Measurements from ENCODE around the gene PTMA.
A peak's percentile ranks its signal among the peaks of the same experiment; 100 is the strongest.
"Not testable (repeated sequence)": the region's sequence is repeated elsewhere in the genome, so short reads cannot be mapped to it uniquely, and the experiment has no call there.

The PTMA gene

DNA sequence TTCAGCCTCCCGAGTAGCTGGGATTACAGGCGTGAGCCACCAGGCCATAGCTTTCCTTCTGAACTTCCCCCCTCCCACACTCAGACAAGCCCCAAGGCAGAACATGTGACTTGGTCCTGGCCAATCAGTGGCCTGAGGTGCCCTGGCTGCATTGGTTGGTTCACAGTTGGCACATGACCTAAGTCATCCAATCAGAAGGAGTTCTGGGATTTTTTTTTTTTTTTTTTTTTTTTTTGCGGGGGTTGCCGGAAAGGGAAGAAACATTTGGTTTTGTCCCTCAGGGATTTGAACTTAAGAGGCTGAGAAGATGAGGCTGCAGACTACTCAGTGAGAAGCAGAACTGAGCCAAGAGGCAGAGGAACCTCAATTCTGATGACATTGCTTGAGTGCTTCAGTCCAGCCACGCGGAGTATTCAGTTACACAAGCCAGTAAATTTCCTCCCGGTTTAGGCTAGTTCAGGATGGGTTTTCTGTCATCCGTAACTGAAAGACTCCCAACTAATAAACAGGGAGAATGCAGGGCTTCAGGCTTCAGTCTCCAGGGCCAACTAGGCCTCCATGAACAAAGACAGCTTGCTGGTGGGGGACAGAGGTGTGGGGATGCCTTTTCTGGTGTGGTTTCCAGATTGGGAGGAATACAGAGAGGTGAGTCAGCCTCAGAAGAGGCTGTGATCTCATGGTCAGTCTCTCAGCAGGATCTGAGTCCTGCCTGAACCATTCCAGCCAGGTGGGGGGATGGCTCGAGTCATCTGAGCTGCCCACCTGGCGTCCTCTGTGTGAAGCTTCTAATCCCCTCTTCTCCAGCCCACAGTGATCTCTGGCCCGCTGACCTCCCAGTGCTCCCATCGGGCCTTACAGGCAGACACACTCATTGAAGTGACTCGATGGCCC, 9.2 kb downstream of the PTMA start:
- DNase-seq = peak; percentile 32 to 39

DNA sequence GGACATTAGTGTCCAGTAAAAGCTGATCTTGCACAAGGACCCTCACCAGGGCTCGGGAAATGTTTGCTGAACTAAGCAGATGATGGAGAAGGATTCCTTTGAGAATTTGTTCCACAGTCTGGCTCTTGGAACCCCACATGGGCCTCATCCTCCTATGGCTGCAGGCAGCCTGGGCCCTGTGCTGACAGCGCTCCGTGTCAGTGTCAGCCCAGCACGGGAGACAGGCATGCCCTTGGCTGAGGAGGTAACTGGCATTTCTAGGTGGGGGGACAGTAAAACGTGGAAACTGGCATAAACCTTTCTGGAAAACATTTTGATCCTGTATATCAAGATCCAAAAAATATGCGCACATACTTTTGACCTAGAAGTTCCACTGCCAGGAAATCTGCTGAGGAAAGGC, 10.5 kb downstream of the PTMA start:
- no peak for DNase-seq

DNA sequence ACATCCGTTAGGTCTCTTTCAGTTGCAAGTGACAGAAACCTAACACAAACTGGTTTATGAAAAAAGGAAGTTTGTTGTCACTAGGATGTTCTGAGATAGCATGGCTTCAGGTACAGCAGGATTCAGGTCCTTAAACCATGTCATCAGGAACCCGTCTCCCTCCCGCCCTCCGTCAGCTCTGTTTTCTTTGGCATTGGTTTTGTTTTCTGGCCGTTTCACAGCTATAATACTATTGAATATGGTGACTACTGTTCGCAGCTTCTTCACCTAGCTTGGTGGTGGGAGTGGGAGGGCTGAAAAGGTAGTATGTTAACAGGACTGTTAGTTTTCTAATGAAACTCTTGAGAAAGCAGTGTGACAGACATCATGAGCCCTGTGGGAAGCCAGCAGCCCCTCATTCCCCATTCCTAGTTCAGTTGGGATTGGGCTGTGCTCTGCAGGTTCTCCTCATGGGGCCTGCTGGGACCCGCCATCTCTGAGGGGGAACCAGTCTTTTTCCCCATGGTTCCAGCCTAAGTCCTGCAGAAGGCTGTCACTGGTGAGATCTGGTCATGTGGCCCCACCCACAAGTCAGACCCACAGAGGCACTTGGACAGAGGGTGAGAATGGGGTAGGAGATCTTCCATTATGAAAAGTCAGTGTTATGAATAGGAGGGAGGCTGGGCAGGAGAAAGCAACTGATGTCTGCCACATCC, 12.1 kb downstream of the PTMA start:
- DNase-seq = no peak

DNA sequence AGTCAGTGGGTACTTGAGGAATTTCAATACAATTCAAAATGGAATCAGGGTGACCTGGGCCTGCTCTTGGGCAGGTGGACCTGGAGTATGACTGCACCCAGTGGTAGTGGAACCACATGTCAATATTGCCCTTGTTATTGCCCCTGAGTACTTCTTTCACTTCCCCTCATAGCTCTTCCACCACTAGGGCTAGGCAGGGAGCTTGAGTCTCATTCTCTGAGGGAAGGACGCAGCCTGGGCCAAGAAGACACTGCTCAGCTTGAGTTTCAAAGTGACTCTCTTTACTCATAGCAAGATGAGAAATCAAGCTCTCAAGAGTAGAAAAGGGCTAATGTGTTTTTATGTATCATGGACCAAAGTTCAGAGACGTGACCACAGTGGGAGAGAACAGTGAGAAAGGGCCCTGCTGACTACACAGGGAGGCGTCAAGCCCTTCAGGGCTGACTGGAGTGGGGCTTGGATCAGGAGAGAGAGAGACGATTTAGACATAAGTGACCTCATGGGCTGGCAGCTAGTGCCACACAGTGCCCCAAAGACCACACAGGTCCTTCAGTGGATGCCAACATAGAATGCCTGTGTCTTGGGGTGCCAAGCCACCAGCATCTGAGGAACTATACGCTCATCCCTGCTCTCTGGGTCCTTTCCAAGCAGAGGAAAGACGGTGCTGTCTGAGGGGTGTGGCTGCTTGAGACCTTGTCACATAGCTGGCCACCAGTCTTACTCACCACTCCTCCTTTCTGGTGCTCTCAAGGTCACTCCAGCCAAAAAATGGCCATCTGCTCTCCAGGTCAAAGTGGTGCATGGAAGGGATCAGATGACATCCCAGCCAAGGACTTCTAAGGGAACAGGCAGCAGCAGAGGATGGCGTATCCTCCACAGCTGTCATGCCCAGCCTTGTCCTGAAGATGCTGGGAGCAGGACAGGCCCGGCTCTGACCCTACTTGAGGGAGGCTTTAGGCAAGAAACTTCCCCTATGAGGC, 13.0 kb downstream of the PTMA start:
- DNase-seq = no peak

DNA sequence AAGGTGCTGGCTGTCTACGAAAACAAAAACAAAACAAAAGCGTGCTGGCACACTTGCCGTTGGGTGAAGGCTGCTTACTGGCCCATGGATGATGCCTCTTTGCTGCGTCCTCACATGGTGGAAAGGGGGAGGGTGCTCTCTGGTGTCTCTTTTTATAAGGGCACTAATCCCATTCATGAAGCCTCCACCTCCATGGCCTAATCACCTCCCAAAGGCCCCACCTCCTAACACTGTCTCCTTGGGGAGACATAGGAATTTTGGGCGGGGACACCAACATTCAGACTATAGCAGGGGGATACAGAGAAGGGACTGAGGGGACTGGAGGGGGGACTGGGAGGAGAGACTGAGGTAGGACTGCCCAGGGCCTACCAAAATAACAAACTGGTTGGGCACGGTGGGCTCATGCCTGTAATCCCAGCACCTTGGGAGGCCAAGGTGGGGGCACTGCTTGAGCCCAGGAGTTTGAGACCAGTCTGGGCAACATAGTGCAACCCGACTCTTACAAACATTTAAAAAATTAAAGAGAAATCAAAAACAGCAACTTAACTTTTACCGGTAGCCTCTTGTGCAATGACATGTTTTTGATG, 14.5 kb downstream of the PTMA start:
- DNase-seq = no peak

DNA sequence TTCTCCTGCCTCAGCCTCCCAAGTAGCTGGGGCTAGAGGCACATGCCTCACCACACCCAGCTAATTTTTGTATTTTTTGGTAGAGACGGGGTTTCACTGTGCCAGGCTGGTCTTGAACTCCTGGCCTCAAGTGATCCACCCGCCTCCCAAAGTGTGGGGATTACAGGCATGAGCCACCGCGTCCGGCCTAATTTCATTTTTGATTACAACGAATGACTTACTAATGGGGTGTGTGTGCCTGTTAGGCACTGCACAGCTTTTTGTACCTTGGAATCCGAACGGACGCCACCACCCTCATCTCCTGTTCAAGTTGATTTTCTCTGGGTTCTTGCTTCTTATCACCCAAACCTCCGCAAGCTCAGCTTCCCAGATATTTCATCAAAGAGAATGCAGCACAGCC, 17.2 kb downstream of the PTMA start:
- no peak for DNase-seq

DNA sequence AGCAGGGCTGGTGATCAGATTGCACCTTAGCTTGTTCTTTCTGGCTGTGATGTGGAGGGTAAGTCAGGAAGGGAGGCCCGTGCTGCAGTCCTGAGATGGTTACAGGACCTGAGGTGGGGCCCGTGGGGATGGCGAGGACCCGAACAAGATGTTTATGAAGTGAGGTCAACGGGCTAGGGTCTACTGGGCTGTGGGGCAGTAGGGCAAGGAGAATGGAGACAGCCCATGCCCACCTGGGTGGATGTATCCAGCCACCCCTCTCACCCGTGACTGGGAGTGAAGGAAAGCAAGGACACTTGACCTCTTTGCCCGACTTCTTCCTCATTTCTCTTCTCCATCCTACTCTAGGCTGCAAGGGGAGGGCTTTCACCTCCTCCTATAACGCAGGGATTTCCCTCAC, 18.0 kb downstream of the PTMA start:
- DNase-seq = no peak

DNA sequence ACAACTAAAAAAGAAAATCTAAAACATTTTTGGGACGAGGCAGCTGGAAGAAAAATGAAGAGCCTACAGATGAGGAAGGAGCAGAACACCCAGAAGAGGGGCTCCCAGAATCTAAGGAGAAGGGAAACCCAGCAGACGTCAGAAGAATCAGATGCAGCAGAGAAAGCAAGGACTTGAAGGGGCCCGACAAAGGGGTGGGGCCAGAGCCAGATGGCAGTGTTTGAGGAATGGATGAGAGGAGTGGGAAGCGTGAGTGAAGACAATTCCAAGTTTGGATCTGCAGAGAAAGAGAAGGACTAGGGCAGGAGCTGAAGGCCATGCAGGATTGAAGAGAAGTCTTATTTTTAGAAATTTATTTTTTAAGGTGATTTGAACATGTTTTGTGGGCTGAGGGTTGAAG, 19.3 kb downstream of the PTMA start:
- DNase-seq = no peak

DNA sequence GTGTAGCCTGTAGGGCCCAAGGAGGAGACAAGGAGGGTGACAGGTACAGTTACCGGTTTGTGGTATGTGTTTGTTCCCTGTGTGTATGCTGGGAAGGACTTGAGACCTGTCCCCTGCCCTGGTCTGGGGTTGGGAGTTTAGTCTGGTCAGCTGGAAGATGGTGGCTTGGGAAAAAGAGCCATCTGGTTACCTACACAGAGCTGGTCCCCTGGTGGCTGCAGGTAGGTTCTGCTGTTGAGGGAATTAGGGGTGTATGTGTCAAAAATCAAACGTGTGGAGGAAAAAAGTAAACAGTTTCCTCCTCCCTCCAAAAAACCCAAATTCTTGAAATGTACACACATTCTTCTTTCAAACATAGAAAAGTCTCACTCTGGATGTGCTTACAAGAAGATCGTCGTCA, 24.3 kb downstream of the PTMA start:
- no peak for DNase-seq

DNA sequence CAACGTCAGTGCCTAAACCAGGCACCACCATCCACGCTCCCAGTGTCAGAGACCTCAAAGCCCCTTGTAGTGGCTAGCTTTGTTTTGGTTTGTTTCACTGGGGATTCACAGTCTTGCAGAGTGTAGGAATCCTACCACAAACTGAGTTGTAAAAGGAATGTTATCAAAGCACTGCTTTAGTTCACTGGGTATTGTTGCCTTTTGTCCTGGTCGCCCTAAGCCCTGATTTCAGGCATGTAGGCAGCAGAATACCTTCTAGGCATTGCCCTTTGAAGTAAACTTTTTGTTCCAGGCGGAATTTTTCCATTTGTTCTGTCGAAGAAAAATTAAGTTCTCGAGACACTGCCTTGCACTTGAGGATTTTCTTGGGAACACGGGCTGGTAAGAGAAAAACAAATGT, 29.4 kb downstream of the PTMA start:
- no peak for DNase-seq

DNA sequence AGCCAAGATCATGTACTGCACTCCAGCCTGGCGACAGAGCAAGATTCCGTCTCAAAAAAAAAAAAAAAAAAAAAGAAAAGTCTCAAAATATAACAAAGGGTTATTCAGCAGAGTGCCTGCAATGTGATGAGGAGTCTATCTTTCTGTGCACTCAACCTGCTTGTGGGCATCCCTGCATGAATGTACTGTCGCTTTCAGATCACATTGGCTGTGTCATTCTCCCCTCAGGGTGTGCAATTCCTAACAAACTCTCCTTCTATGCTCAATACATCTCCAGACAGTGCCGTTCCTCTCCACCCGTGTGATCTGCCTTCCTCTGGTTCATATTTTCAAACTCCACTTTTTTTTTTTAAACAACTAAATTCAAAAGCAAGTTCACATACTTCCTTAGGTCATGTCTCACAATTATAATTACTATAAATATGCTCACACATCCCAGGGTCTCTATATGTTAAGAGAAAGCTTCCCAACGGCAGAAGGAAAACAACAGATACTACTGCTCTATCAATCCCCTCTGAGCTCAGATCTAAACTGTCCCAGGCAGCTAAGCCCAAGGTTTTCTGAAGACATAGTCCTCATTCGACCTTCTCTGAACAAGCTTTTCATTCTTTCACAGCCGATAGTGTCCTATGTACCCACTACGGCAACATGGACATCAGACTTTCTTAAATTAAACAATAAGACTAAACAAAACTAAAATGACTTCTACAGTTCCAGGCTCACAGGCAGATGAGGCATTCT, 35.2 kb downstream of the PTMA start:
- DNase-seq = no peak

DNA sequence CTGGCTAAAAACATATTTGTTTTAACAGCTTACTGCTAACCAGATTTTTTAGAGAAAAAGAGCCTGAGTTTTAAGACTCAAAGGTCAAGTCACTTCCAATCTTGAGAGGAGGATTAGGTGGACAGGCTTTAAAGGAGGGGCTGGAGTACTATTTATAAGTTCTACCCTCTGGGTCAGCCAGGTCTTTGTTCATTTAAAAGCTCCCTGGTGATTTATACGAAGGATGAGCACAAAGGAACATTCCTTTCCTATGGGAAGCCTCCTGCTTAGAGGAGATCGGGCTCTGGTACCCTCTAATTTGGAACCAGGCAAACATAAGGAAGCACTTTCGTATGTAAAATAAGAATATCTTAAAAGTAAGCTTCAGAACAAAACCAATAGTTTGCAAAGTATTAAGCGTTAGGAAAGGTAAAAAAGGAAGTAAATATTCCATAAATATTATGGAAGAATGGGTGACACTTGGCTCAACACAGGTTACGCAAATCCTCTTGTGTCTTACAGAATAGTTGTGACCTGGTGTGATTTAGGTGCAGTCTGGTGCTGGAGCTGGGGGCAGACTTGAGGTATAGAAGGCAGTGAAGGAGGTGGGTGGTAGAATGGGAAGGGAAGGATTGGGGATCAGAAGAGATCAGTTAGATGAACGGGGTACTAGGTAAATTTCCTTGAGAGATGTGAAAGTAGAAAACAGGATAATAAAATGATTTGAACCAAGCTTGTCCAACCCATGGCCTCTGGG, 37.1 kb downstream of the PTMA start:
- DNase-seq = no peak

DNA sequence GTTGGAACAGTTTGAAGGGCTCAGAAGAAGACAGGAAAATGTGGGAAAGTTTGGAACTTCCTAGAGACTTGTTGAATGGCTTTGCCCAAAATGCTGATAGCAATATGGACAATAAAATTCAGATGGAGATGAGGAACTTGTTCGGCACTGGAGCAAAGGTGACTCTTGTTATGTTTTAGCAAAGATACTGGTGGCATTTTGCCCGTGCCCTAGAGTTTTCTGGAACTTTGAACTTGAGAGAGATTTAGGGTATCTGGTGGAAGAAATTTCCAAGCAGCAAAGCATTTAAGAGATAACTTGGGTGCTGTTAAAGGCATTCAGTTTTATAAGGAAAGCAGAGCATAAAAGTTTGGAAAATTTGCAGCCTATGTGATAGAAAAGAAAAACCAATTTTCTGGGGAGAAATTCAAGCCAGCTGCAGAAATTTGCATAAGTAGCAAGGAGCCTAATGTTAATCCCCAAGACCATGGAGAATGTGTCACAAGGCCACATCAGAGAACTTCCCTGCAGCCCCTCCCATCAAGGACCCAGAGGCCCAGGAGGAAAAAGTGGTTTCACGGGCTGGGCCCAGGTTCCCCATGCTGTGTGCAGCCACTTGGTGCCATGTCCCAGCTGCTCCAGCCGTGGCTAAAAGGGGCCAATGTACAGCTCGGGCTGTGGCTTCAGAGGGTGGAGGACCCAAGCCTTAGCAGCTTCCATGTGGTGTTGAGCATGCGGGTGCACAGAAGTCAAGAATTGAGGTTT, 40.0 kb downstream of the PTMA start:
- not testable (repeated sequence) for DNase-seq

DNA sequence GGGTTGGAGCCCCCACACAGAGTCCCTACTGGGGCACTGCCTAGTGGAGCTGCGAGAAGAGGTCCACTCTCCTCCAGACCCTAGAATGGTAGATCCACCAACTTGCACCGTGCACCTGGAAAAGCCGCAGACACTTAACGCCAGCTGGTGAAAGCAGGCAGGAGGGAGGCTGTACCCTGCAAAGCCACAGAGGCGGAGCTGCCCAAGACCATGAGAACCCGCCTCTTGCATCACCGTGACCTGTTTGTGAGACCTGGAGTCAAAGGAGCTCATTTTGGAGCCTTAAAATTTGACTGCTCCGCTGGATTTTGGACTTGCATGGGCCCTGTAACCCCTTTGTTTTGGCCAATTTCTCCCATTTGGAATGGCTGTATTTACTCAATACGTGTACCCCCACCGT, 40.7 kb downstream of the PTMA start:
- not testable (repeated sequence) for DNase-seq

DNA sequence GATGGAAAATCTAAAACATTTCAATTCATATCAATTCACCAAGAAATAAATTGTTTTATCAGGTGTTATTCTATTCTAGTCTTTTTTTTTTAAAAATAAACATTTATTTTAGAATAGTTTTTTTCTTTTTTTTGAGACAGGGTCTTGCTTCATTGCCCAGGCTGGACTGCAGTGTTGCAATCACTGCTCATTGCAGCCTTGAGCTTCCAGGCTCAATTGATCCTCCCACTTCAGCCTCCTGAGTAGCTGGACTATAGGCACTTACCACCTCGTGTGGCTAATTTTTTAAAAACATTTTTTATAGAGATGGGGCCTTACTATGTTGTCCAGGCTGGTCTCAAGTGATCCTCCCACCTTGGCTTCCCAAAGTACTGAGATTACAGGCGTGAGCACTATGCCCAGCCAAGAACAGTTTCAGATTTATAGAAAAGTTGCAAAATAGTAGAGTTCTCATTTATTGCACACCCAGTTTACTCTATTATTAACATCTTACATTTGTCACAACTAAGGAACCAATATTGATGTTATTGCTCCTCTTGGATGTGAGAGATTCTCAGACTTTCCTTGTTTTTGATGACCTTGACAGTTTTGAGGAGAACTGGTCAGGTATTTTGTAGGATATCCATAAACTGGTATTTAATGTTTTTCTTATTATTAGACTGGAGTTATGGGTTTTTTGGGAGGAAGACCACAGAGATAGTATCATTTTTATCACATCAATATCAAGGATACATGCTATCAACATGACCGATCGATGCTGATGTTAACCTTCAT, 42.9 kb downstream of the PTMA start:
- DNase-seq = no peak

DNA sequence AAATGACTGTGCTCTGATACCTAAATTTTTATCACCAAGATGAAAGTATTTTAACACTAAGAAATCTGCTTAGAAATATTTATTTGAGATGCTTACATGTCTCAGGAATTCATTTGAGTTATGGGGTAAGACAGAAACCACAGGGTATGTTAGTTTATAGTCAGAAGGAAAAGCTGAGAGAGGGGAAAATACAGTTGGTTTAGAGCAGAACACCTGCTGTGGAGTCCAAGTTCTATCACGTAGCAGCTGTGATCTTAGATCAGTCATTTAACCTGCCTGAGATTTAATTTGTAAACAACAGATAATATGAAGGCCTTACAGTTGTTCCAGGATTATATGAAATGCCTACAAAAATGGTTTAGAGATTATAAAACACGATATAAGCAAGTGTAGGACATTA, 43.7 kb downstream of the PTMA start:
- DNase-seq = no peak

DNA sequence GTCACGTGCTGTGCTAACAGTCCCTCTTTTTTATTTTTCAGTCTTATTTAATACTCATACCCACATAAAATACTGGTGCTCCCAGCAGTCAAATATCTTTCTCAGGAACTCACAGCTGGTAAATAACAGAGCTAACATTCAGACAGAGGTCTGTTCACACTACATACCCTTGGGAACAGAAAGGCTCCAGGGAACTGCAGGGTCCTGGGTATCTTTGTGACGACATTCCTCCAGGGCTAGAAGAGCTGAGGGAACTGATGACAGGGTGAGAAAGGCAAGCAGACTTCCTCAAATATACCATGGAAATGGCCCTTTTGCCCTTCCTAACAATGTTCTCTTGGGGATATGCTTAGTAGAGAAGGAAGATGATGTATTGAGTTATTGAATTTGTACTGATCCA, 53.4 kb downstream of the PTMA start:
- DNase-seq = no peak

All from activated CD4-positive, alpha-beta T cell treated with anti-CD3 and anti-CD28 coated beads, Interleukin-2, amount 50 U/mL, for 48 hours (primary cell).